H9 (cell line): ENCODE data around the gene CHURC1. TPM values are rescaled to one million over a fixed set of nuclear protein-coding genes. Genes with fewer than 3 reads are reported as not detected.

ENCODE experiments used
- DNase-seq: peaks from one replicate; pipeline ENCODE4 v3.0.0-alpha.2; 2017
- H2AFZ ChIP-seq: one replicate; pipeline ENCODE4 v1.6.1; 2013; ENCODE audit warnings: mild to moderate bottlenecking, low read length, control low read depth, moderate library complexity
- H2AK5ac ChIP-seq: 2 replicates; pipeline ENCODE4 v1.6.1; 2013; ENCODE audit warnings: low read length, control low read depth, mixed read lengths; ENCODE audit not compliant: insufficient read length
- H2BK120ac ChIP-seq: one replicate; pipeline ENCODE4 v1.6.1; 2013; ENCODE audit warnings: low read depth, mild to moderate bottlenecking, low read length, control low read depth, inconsistent platforms; ENCODE audit not compliant: poor library complexity, severe bottlenecking
- H2BK12ac ChIP-seq: 2 replicates; pipeline ENCODE4 v1.6.1; 2013; ENCODE audit warnings: low read length, control low read depth, mixed read lengths, low read depth; ENCODE audit not compliant: insufficient read length
- H2BK15ac ChIP-seq: 2 replicates; pipeline ENCODE4 v1.6.1; 2013; ENCODE audit warnings: low read depth, low read length, control low read depth
- H2BK20ac ChIP-seq: one replicate; pipeline ENCODE4 v1.6.1; 2013; ENCODE audit warnings: low read depth, mild to moderate bottlenecking, low read length, control low read depth, inconsistent platforms; ENCODE audit not compliant: poor library complexity, severe bottlenecking
- H2BK5ac ChIP-seq: 2 replicates; pipeline ENCODE4 v1.6.1; 2013; ENCODE audit warnings: low read length, control low read depth, mixed read lengths; ENCODE audit not compliant: insufficient read length
- H3K14ac ChIP-seq: 2 replicates; pipeline ENCODE4 v1.6.1; 2013; ENCODE audit warnings: low read length, control low read depth; ENCODE audit not compliant: insufficient read depth
- H3K18ac ChIP-seq: 2 replicates; pipeline ENCODE4 v1.6.1; 2013; ENCODE audit warnings: low read depth, mild to moderate bottlenecking, mixed read lengths, low read length, control low read depth; ENCODE audit not compliant: insufficient read length
- H3K23ac ChIP-seq: 2 replicates; pipeline ENCODE4 v1.6.1; 2013; ENCODE audit warnings: low read length, control low read depth, mixed read lengths, low read depth; ENCODE audit not compliant: insufficient read length
- H3K23me2 ChIP-seq: 2 replicates; pipeline ENCODE4 v1.6.1; 2013; ENCODE audit warnings: low read depth, mild to moderate bottlenecking, mixed read lengths, low read length, control low read depth; ENCODE audit not compliant: insufficient read length, poor library complexity, severe bottlenecking
- H3K27ac ChIP-seq: 2 replicates; pipeline ENCODE4 v1.5.1; 2013; ENCODE audit warnings: low read length, control low read depth, mixed read lengths, low read depth; ENCODE audit not compliant: insufficient read length
- H3K27me3 ChIP-seq: 2 replicates; pipeline ENCODE4 v1.6.1; 2013; ENCODE audit warnings: low read length, control low read depth, inconsistent platforms; ENCODE audit not compliant: insufficient read depth
- H3K4ac ChIP-seq: 2 replicates; pipeline ENCODE4 v1.6.1; 2013; ENCODE audit warnings: low read depth, mild to moderate bottlenecking, control low read depth, inconsistent platforms, low read length, moderate library complexity
- H3K4me1 ChIP-seq: 2 replicates; pipeline ENCODE4 v1.6.1; 2013; ENCODE audit warnings: low read length, control low read depth, inconsistent platforms; ENCODE audit not compliant: insufficient read depth
- H3K4me2 ChIP-seq: 2 replicates; pipeline ENCODE4 v1.6.1; 2013; ENCODE audit warnings: low read length, control low read depth, mixed read lengths; ENCODE audit not compliant: insufficient read length, insufficient read depth
- H3K56ac ChIP-seq: 2 replicates; pipeline ENCODE4 v1.6.1; 2013; ENCODE audit warnings: low read depth, mild to moderate bottlenecking, mixed read lengths, low read length, control low read depth; ENCODE audit not compliant: insufficient read length
- H3K79me1 ChIP-seq: 2 replicates; pipeline ENCODE4 v1.6.1; 2013; ENCODE audit warnings: low read depth, mild to moderate bottlenecking, moderate library complexity, low read length, control low read depth, inconsistent platforms; ENCODE audit not compliant: insufficient read depth, poor library complexity, severe bottlenecking
- H3K79me2 ChIP-seq: 2 replicates; pipeline ENCODE4 v1.6.1; 2013; ENCODE audit warnings: low read length, control low read depth, inconsistent platforms; ENCODE audit not compliant: insufficient read depth
- H3K9ac ChIP-seq: 2 replicates; pipeline ENCODE4 v1.6.1; 2013; ENCODE audit warnings: low read length, control low read depth, mixed read lengths; ENCODE audit not compliant: insufficient read length; ENCODE audit errors: extremely low read depth
- H3K9me3 ChIP-seq: one replicate; pipeline ENCODE4 v1.6.1; 2013; ENCODE audit warnings: low read depth, low read length, inconsistent platforms; ENCODE audit not compliant: control insufficient read depth
- H3T11ph ChIP-seq: one replicate; pipeline ENCODE4 v1.6.1; 2013; ENCODE audit warnings: mild to moderate bottlenecking, low read length, control low read depth, inconsistent platforms
- H4K20me1 ChIP-seq: one replicate; pipeline ENCODE4 v1.6.1; 2013; ENCODE audit not compliant: control insufficient read depth, insufficient read length, insufficient read depth
- H4K5ac ChIP-seq: 2 replicates; pipeline ENCODE4 v1.6.1; 2013; ENCODE audit warnings: low read depth, mild to moderate bottlenecking, mixed read lengths, low read length, control low read depth; ENCODE audit not compliant: insufficient read length
- H4K8ac ChIP-seq: replicated peaks from 2 replicates; pipeline ENCODE4 v1.6.1; 2013; ENCODE audit warnings: low read length, control low read depth, mixed read lengths, low read depth; ENCODE audit not compliant: insufficient read length
- H4K91ac ChIP-seq: 2 replicates; pipeline ENCODE4 v1.6.1; 2013; ENCODE audit warnings: low read depth, mild to moderate bottlenecking, moderate library complexity, mixed read lengths, low read length, control low read depth; ENCODE audit not compliant: insufficient read length
- H3K27ac Mint-ChIP-seq, 3 experiments: 2 replicates in 2 of 3; 3 replicates in 1 of 3; pipeline ENCODE4 v1.8.0; 2020 to 2021; ENCODE audit warnings: mixed read lengths in 3 of 3, mild to moderate bottlenecking in 1 of 3, moderate library complexity in 1 of 3
- H3K27me3 Mint-ChIP-seq: 2 replicates; pipeline ENCODE4 v1.8.0; 2021; ENCODE audit warnings: low read depth, mild to moderate bottlenecking, moderate library complexity, mixed read lengths
- H3K36me3 Mint-ChIP-seq, 3 experiments: 2 replicates in 2 of 3; 3 replicates in 1 of 3; pipeline ENCODE4 v1.8.0; 2020 to 2021; ENCODE audit warnings: low read depth in 3 of 3, mixed read lengths in 3 of 3; ENCODE audit not compliant: insufficient read depth in 1 of 3
- H3K4me1 Mint-ChIP-seq, 2 experiments: 2 replicates each; pipeline ENCODE4 v1.8.0; 2020; ENCODE audit warnings: mixed read lengths in 2 of 2
- H3K4me3 Mint-ChIP-seq, 2 experiments: 2 replicates in 1 of 2; 3 replicates in 1 of 2; pipeline ENCODE4 v1.8.0; 2020 to 2021; ENCODE audit warnings: mild to moderate bottlenecking in 2 of 2, mixed read lengths in 2 of 2, moderate library complexity in 1 of 2
- H3K9me3 Mint-ChIP-seq, 2 experiments: 2 replicates in 1 of 2; 3 replicates in 1 of 2; pipeline ENCODE4 v1.8.0; 2020; ENCODE audit warnings: mild to moderate bottlenecking in 2 of 2, mixed read lengths in 2 of 2, moderate library complexity in 1 of 2
- CTCF ChIP-seq: fragments of 200-600 bp; sonication (generic); conservative IDR thresholded peaks from 3 replicates; pipeline ENCODE4 v1.8.0; 2021; ENCODE audit warnings: antibody characterized with exemption, mild to moderate bottlenecking
- WGBS: extraction: QIAGEN DNeasy Blood & Tissue Kit; methylation state at CpG from one replicate; pipeline ENCODE4 v1.1.7; 2013; ENCODE audit warnings: missing lambda C conversion rate, low lambda C conversion rate, mixed read lengths; ENCODE audit not compliant: insufficient read length; ENCODE audit errors: extremely low coverage; 5-methylcytosine and 5-hydroxymethylcytosine counted together
- total RNA-seq: library from RNA; stranded (reverse); gene quantifications from 2 replicates; pipeline ENCODE4 v1.2.1, GENCODE V29; 2021

Gene CHURC1
- total RNA-seq, 1 experiment from 2014 or later: 58.7 TPM

GRCh38 chr14:64948612-64949210 lies 34.5 kb downstream of the CHURC1 start:
- Histone ChIP-seq H3T11ph (no peak overlapping the region), H3K14ac (no peak overlapping the region), H2BK120ac (no peak overlapping the region), H3K79me2 (no peaks in the 10 kb centered on the region), H3K4me1 (no peaks in the 10 kb centered on the region), H3K23me2 (no peaks in the 10 kb centered on the region), H4K91ac (no peak overlapping the region), H2BK15ac (no peak overlapping the region), H4K20me1 (no peaks in the 10 kb centered on the region), H3K4ac (no peak overlapping the region), H4K5ac (no peak overlapping the region), H3K9me3 (no peaks in the 10 kb centered on the region), H3K9ac (no peak overlapping the region), H3K18ac (no peak overlapping the region), H2BK20ac (no peak overlapping the region), H3K27me3 (no peaks in the 10 kb centered on the region), H3K56ac (no peak overlapping the region), H3K23ac (no peak overlapping the region), H3K27ac (no peak overlapping the region), H3K79me1 (no peaks in the 10 kb centered on the region), H2AFZ (no peak overlapping the region), H2AK5ac (no peak overlapping the region), H3K4me2 (no peak overlapping the region), H2BK5ac (no peak overlapping the region), H2BK12ac (no peak overlapping the region), H4K8ac (no peak overlapping the region)
- Mint-ChIP-seq H3K4me3 (no peak overlapping the region), H3K27ac (no peak overlapping the region), H3K4me1 (peaks cover 15 to 20% of the 10 kb centered on the region in 2 experiments), H3K9me3 (no peaks in the 10 kb centered on the region), H3K36me3 (peaks cover 14 to 71% (median 51%) of the 10 kb centered on the region in 3 experiments), H3K27me3 (no peaks in the 10 kb centered on the region)
- WGBS: no CpG with 5 or more reads among the region's 8 CpGs
- DNase-seq: no peak
- no peak for TF ChIP-seq CTCF
